Testis (tissue), 3 donors: ENCODE results near the gene TENM4. TPM values are rescaled to one million over a fixed set of nuclear protein-coding genes. Genes with fewer than 3 reads are reported as not detected.

Experiments
- DNase-seq: peaks from one replicate; pipeline ENCODE4 v3.0.0-alpha.2; 2019
- H3K27ac ChIP-seq, 2 donors: fragments of 200-600 bp; sonication (generic); one replicate each; pipeline ENCODE4 v1.5.1; 2019
- H3K27me3 ChIP-seq: fragments of 200-600 bp; sonication (generic); one replicate; pipeline ENCODE4 v1.5.1; 2019
- H3K36me3 ChIP-seq: fragments of 200-600 bp; sonication (generic); one replicate; pipeline ENCODE4 v1.5.1; 2017; ENCODE audit warnings: low read depth; ENCODE audit errors: missing control alignments
- H3K4me1 ChIP-seq: fragments of 200-600 bp; sonication (generic); one replicate; pipeline ENCODE4 v1.5.1; 2019
- H3K4me3 ChIP-seq, 2 donors: fragments of 200-600 bp; sonication (generic); one replicate each; pipeline ENCODE4 v1.5.1; 2017 to 2019
- H3K9me3 ChIP-seq: fragments of 200-600 bp; sonication (generic); one replicate; pipeline ENCODE4 v1.5.1; 2017
- CTCF ChIP-seq, 3 experiments: fragments of 450-650 bp in 2 of 3; fragments of 200-600 bp in 1 of 3; sonication (generic) in 1 of 3; IDR thresholded peaks; one replicate each; pipeline ENCODE4 v1.5.1; 2016 to 2019; ENCODE audit warnings: antibody characterized with exemption in 3 of 3, mild to moderate bottlenecking in 2 of 3, moderate library complexity in 1 of 3
- POLR2A ChIP-seq: fragments of 450-650 bp; IDR thresholded peaks from one replicate; pipeline ENCODE4 v1.6.1; 2017; ENCODE audit warnings: antibody characterized with exemption, mild to moderate bottlenecking, moderate library complexity
- WGBS, 2 donors: methylation state at CpG; one replicate each; pipeline ENCODE4 v1.1.5; 2018; 5-methylcytosine and 5-hydroxymethylcytosine counted together
- intact Hi-C: fragments of 100-400 bp; cut with DNase I; formaldehyde crosslinking; loops from one replicate; pipeline ENCODE4 v1.15.1; 2023; ENCODE audit warnings: low total_unique reads
- polyA plus RNA-seq: library from polyadenylated mRNA; stranded (reverse); fragments of 350-450 nt; fragmentation: Illumina TruSeq; extraction: RNeasy Lipid Tissue Mini Kit (QIAGEN cat#74804); gene quantifications from one replicate; pipeline ENCODE4 v1.2.3, GENCODE V29; 2014; ENCODE audit warnings: low read depth, low replicate concordance; ENCODE audit not compliant: insufficient read depth
- total RNA-seq, 2 donors: library from RNA; depleted of rRNA; stranded (reverse); fragments of >200 nt; gene quantifications; one replicate each; pipeline ENCODE4 v1.2.3, GENCODE V29; 2016

The TENM4 gene
- total and polyA plus RNA-seq, 3 donors from 2014 or later: 10.6 to 17.9 (median 11.4) TPM

GRCh38 chr11:79402912-79403311 is 37.9 kb downstream of the TENM4 start:
- no peaks in the 10 kb centered on the region for H3K27me3 ChIP-seq
- no peak for TF ChIP-seq POLR2A
- no peak for TF ChIP-seq CTCF (IDR thresholded peaks at IDR 0.05)
- H3K4me1 ChIP-seq: no peaks in the 10 kb centered on the region
- intact Hi-C loops: no loop called here
- H3K27ac ChIP-seq: no peak overlapping the region
- no peaks in the 10 kb centered on the region for H3K36me3 ChIP-seq
- no peak overlapping the region for H3K4me3 ChIP-seq
- DNase-seq: no peak
- WGBS, 2 donors: 92% methylated on average over 3 of the region's 3 CpGs
- no peaks in the 10 kb centered on the region for H3K9me3 ChIP-seq

- TF ChIP-seq CTCF (IDR thresholded peaks at IDR 0.05): peak; percentile 39 to 48 (median 44)
- TF ChIP-seq POLR2A: no peak
- WGBS, 2 donors: 60 to 74% methylated on average over 4 of the region's 4 CpGs
- peak; percentile 68 for DNase-seq
- no peak overlapping the region for H3K27ac ChIP-seq
- no peaks in the 10 kb centered on the region for H3K27me3 ChIP-seq
- no peaks in the 10 kb centered on the region for H3K9me3 ChIP-seq
- no peak overlapping the region for H3K4me3 ChIP-seq
- no peaks in the 10 kb centered on the region for H3K36me3 ChIP-seq
- no peaks in the 10 kb centered on the region for H3K4me1 ChIP-seq
- intact Hi-C loops: no loop called here
Measured at GRCh38 chr11:79400717-79401330, 40.0 kb downstream of the TENM4 start.

- Histone ChIP-seq H3K4me1 (no peaks in the 10 kb centered on the region), H3K27me3 (no peaks in the 10 kb centered on the region), H3K9me3 (no peaks in the 10 kb centered on the region), H3K27ac (no peak overlapping the region), H3K4me3 (no peak overlapping the region), H3K36me3 (no peaks in the 10 kb centered on the region)
- DNase-seq: no peak
- WGBS, 2 donors: 62 to 68% methylated on average over 2 of the region's 2 CpGs
- intact Hi-C loops: no loop called here
- no peak for TF ChIP-seq CTCF (IDR thresholded peaks at IDR 0.05)
- no peak for TF ChIP-seq POLR2A
Measured at GRCh38 chr11:79400206-79400605, 40.6 kb downstream of the TENM4 start.

GRCh38 chr11:79397252-79397651 is 43.6 kb downstream of the TENM4 start:
- Histone ChIP-seq H3K27me3 (no peaks in the 10 kb centered on the region), H3K27ac (no peak overlapping the region), H3K4me3 (no peak overlapping the region), H3K4me1 (peaks cover under 1% of the 10 kb centered on the region), H3K36me3 (no peaks in the 10 kb centered on the region), H3K9me3 (no peaks in the 10 kb centered on the region)
- WGBS, 2 donors: 89 to 93% methylated on average over 1 of the region's 1 CpG
- no peak for TF ChIP-seq CTCF (IDR thresholded peaks at IDR 0.05)
- no peak for TF ChIP-seq POLR2A
- intact Hi-C loops: no loop called here
- DNase-seq: no peak

- peaks cover 5% of the 10 kb centered on the region for H3K4me1 ChIP-seq
- no peak overlapping the region for H3K27ac ChIP-seq
- no peaks in the 10 kb centered on the region for H3K9me3 ChIP-seq
- no peaks in the 10 kb centered on the region for H3K27me3 ChIP-seq
- H3K4me3 ChIP-seq: no peak overlapping the region
- no peak for TF ChIP-seq POLR2A
- TF ChIP-seq CTCF (IDR thresholded peaks at IDR 0.05): no peak
- DNase-seq: no peak
- 91 to 94% methylated on average over 4 of the region's 4 CpGs for WGBS, 2 donors
- no peaks in the 10 kb centered on the region for H3K36me3 ChIP-seq
- intact Hi-C loops: no loop called here
Measured at GRCh38 chr11:79396674-79397073, 44.2 kb downstream of the TENM4 start.
